BE2C (cell line): ENCODE data around the gene CDR2L.
"Not testable (repeated sequence)": the region's sequence is repeated elsewhere in the genome, so short reads cannot be mapped to it uniquely, and the experiment has no call there.

Source experiments
- DNase-seq: peaks from one replicate; pipeline ENCODE4 v3.0.0-alpha.2; 2020
- H3K27me3 ChIP-seq: fragments of 250-450 bp; sonication (Bioruptor Pico); 2 replicates; pipeline ENCODE4 v1.5.1; 2020; ENCODE audit warnings: mild to moderate bottlenecking
- H3K36me3 ChIP-seq: fragments of 250-450 bp; sonication (Bioruptor Pico); 2 replicates; pipeline ENCODE4 v1.5.1; 2020; ENCODE audit warnings: mild to moderate bottlenecking
- H3K4me1 ChIP-seq: fragments of 250-450 bp; sonication (Bioruptor Pico); 2 replicates; pipeline ENCODE4 v1.5.1; 2020
- H3K4me3 ChIP-seq: 2 replicates; pipeline ENCODE4 v1.5.1; 2011; ENCODE audit warnings: low read depth, low read length
- H3K9me3 ChIP-seq: fragments of 250-450 bp; sonication (Bioruptor Pico); 2 replicates; pipeline ENCODE4 v1.5.1; 2020
- TF ChIP-seq, protein P1 (sequence below): IDR thresholded peaks from 2 replicates; pipeline ENCODE4 v1.5.1; 2012; ENCODE audit warnings: mild to moderate bottlenecking, low read depth, low read length

CDR2L gene

DNA sequence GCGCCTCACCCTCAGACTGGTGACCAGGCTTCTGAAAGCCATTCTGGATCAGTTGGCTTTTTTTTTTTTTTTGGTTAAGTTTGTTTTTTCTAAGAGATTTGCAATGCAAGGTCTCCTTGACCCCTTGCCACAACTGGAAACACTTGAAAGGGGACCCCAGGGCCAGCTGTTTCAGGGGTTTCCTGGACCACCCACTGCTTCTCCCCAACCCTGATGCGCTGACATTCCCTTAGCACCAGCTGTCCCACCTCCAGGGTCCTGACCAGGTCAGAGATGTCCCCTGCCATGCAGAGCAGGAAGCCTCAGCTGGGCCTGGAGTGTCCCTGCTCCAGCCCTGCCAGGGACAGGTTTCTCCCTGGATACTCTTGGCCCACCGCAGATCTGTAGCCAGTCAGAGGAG, 16.9 kb downstream of the CDR2L start:
- Histone ChIP-seq H3K4me1 (no peaks in the 10 kb centered on the region), H3K36me3 (peaks cover 19% of the 10 kb centered on the region), H3K9me3 (no peaks in the 10 kb centered on the region), H3K4me3 (no peak overlapping the region), H3K27me3 (no peaks in the 10 kb centered on the region)
- TF ChIP-seq, protein P1, sequence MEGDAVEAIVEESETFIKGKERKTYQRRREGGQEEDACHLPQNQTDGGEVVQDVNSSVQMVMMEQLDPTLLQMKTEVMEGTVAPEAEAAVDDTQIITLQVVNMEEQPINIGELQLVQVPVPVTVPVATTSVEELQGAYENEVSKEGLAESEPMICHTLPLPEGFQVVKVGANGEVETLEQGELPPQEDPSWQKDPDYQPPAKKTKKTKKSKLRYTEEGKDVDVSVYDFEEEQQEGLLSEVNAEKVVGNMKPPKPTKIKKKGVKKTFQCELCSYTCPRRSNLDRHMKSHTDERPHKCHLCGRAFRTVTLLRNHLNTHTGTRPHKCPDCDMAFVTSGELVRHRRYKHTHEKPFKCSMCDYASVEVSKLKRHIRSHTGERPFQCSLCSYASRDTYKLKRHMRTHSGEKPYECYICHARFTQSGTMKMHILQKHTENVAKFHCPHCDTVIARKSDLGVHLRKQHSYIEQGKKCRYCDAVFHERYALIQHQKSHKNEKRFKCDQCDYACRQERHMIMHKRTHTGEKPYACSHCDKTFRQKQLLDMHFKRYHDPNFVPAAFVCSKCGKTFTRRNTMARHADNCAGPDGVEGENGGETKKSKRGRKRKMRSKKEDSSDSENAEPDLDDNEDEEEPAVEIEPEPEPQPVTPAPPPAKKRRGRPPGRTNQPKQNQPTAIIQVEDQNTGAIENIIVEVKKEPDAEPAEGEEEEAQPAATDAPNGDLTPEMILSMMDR, result no peak
- no peak for DNase-seq

DNA sequence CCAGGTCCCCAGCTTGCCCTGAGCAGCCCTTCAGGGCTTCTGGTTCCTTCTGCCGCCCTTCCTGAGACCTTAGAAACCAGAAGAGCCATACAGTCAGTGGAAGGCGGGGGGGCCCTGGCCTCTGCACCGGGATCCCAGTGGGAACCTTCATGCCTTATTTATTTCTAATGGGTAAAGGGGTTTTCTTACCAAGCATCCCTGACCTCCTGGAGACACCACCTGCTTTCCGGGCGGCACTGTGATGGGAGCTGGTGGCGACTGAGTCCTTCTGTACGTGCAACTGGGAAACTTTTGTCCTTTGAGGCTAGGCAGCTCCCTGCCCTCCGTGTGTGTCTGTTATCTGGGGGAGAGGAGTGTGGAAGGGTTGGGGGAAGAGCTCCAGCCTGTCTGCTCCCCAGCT, 17.9 kb downstream of the CDR2L start:
- no peak for DNase-seq
- H3K4me1 ChIP-seq, result no peaks in the 10 kb centered on the region
- H3K4me3 ChIP-seq, result no peak overlapping the region
- TF ChIP-seq, protein P1, result no peak
- H3K9me3 ChIP-seq, result no peaks in the 10 kb centered on the region
- H3K36me3 ChIP-seq, result peaks cover 17% of the 10 kb centered on the region
- H3K27me3 ChIP-seq, result no peaks in the 10 kb centered on the region

DNA sequence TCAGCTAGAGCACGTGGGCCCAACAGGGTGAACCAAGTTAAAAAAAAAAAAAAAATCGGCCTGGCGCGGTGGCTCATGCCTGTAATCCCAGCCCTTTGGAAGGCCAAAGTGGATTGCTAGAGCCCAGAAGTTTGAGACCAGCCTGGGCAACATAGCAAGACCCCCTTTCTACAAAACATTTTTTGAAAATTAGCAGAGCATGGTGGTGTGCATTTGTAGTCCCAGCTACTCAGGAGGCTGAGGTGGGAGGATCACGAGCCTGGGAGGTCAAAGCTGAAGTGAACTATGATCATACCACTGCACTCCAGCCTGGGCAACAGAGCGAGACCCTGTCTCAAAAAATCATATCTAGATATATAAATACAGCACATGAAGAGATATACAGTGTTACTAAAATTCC, 18.7 kb downstream of the CDR2L start:
- H3K36me3 ChIP-seq, result peaks cover 15% of the 10 kb centered on the region
- H3K4me1 ChIP-seq, H3K4me3 ChIP-seq, H3K9me3 ChIP-seq, DNase-seq, H3K27me3 ChIP-seq: not testable (repeated sequence)

DNA sequence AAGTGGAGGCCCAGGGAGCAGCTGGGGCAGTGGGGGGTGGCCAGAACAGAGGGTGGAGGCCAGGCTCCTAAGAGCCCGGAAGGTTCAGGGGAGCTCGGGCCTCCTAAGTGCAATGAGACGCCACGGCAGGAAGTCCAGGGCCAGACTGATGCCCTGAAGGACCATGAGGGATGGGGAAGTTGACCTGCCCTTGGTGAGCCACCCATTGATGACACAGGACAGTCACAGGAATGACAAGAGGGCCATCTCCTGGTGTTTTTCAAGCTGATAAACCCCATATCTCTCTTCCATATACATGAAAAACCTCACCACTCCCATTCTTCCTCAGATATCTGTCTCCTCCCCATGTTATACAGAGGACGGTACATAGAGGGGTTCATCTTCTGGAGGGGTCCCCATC, 19.2 kb downstream of the CDR2L start:
- DNase-seq, result no peak
- H3K9me3 ChIP-seq, result no peaks in the 10 kb centered on the region
- peaks cover 8% of the 10 kb centered on the region for H3K4me1 ChIP-seq
- TF ChIP-seq, protein P1, result peak; percentile 26
- no peak overlapping the region for H3K4me3 ChIP-seq
- H3K27me3 ChIP-seq, result no peaks in the 10 kb centered on the region
- peaks cover 10% of the 10 kb centered on the region for H3K36me3 ChIP-seq

DNA sequence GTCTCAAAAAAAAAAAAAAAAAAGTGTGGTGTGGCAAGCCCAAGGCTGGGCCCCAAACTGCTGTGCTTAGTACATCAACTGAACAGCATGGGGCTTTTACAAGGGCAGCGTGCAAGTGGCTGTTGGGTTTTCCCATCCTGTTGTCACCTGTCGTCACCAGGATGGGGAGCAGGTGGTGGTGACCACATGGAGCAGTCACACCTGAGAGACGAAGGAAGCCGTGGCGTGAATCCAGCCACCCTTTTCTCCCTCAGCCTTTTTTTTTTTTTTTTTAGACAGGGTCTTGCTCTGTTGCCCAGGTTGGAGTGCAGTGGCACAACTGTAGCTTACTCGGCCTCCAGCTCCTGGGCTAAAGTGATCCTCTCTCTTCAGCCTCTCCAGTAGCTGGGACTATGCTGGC, 20.9 kb downstream of the CDR2L start:
- Histone ChIP-seq H3K4me3 (no peak overlapping the region), H3K4me1 (peaks cover 9% of the 10 kb centered on the region), H3K27me3 (no peaks in the 10 kb centered on the region), H3K36me3 (peaks cover 6% of the 10 kb centered on the region; the same call in 1 of the 2 replicates), H3K9me3 (no peaks in the 10 kb centered on the region)
- TF ChIP-seq, protein P1, result no peak
- no peak for DNase-seq

DNA sequence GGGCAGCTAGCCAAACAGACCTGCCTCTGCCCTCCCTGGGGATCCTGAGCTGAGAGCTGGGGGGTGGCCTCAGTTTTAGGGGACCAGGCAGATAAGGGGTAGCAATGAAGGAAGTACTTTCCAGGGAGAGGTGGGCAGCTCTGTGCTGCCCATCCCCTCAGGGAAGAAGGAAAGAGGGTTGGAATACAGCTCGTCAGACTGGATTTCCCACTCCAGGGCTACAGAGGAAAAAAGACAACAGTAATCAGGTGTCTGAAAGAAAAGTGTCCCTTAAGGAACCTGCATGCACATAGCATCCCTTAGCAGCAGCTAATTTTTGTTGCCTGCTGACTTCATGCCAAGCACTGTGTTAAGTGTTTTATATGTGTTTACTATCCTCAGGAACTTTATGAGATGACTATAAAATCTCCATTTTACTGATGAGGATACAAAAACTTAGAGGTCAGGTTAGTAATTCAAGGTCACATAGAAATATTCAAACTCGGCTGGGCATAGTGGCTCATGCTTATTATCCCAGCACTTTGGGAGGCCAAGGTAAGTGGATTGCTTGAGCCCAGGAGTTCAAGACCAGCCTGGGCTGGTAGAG, 21.8 kb downstream of the CDR2L start:
- H3K9me3 ChIP-seq, result no peaks in the 10 kb centered on the region
- TF ChIP-seq, protein P1, result no peak
- peaks cover 9% of the 10 kb centered on the region for H3K4me1 ChIP-seq
- H3K4me3 ChIP-seq, result no peak overlapping the region
- H3K36me3 ChIP-seq, result no peaks in the 10 kb centered on the region
- no peak for DNase-seq
- H3K27me3 ChIP-seq, result no peaks in the 10 kb centered on the region
